K562 (cell line): ENCODE measurements around the gene MCOLN2. TPM values are rescaled to one million over a fixed set of nuclear protein-coding genes. Genes with fewer than 3 reads are reported as not detected.

Source experiments
- ATAC-seq: fragments of 200-7000 bp; cut with Tn5 transposase; 3 replicates; pipeline ENCODE4 v1.9.1; 2020; ENCODE audit warnings: moderate library complexity
- BruUV-seq: library from RNA; stranded (reverse); fragments of 400-500 nt; replicated peaks from 2 replicates; lab custom pipeline; 2021; lab: Mats Ljungman, UMichigan
- CTCF ChIA-PET: fragments of 300-600 bp; formaldehyde crosslinking; extraction: SDS; loops from one replicate; lab custom pipeline; 2021; ENCODE audit warnings: low intra/inter-chr PET ratio; lab: Yijun Ruan, JAX
- POLR2A ChIA-PET: fragments of 300-600, 350-650 bp; sonication (Branson Sonifier 250); formaldehyde crosslinking; extraction: SDS; loops from one replicate; lab custom pipeline; 2021; ENCODE audit warnings: antibody characterized with exemption, inconsistent platforms; lab: Yijun Ruan, JAX
- DNase-seq, 4 experiments: peaks; one replicate each; pipeline versions ENCODE4 v3.0.0 to v3.0.0-alpha.2; 2011 to 2018; ENCODE audit warnings: low spot score in 3 of 4, mixed read lengths in 3 of 4; ENCODE audit errors: extremely low read depth in 1 of 4
- FAIRE-seq: peaks from 2 replicates; lab custom pipeline; 2011; peaks lifted over from hg19 to GRCh38; lab: Jason Lieb, UNC
- H2AFZ ChIP-seq: 2 replicates; pipeline ENCODE4 v1.6.0; 2011; ENCODE audit warnings: low read depth, low read length, control low read depth, inconsistent platforms
- H3K27ac ChIP-seq: fragments of 200-600 bp; 3 replicates; pipeline ENCODE4 v1.8.0; 2011; ENCODE audit warnings: low read depth, mild to moderate bottlenecking, control low read depth, inconsistent platforms, low read length, moderate library complexity, mixed read lengths; ENCODE audit errors: extremely low read depth
- H3K27me3 ChIP-seq, 2 experiments: fragments of 300-600 bp in 1 of 2; 2 replicates in 1 of 2; 3 replicates in 1 of 2; pipeline versions ENCODE4 v1.6.0 to v1.8.0; 2011; ENCODE audit warnings: inconsistent platforms in 2 of 2, low read length in 2 of 2, mild to moderate bottlenecking in 1 of 2, mixed read lengths in 1 of 2, moderate library complexity in 1 of 2; ENCODE audit not compliant: control insufficient read depth in 2 of 2, insufficient read depth in 2 of 2
- H3K36me3 ChIP-seq: fragments of 300-600 bp; 3 replicates; pipeline ENCODE4 v1.8.0; 2011; ENCODE audit warnings: mild to moderate bottlenecking, low read length, inconsistent platforms; ENCODE audit not compliant: control insufficient read depth, insufficient read depth
- H3K4me1 ChIP-seq, 2 experiments: fragments of 200-600 bp in 1 of 2; replicated peaks in 1 of 2; 2 replicates in 1 of 2; 3 replicates in 1 of 2; pipeline versions ENCODE4 v1.5.1 to v1.8.0; 2011; ENCODE audit warnings: inconsistent platforms in 2 of 2, low read length in 2 of 2, mild to moderate bottlenecking in 1 of 2, mixed read lengths in 1 of 2, moderate library complexity in 1 of 2; ENCODE audit not compliant: control insufficient read depth in 2 of 2, insufficient read depth in 2 of 2
- H3K4me2 ChIP-seq: 2 replicates; pipeline ENCODE4 v1.6.1; 2011; ENCODE audit warnings: low read length, control low read depth, inconsistent platforms, mixed read lengths; ENCODE audit not compliant: insufficient read depth
- H3K4me3 ChIP-seq: fragments of 200-600 bp; sonication (generic), shearing (Covaris generic); 2 replicates; pipeline ENCODE4 v1.5.1; 2016; ENCODE audit warnings: control low read depth, inconsistent platforms
- H3K79me2 ChIP-seq: fragments of 200-600 bp; 3 replicates; pipeline ENCODE4 v1.8.0; 2011; ENCODE audit warnings: low read length, inconsistent platforms; ENCODE audit not compliant: control insufficient read depth, insufficient read depth
- H3K9ac ChIP-seq, 2 experiments: 2 replicates each; pipeline versions ENCODE4 v1.6.0 to v1.6.1; 2011; ENCODE audit warnings: low read depth in 2 of 2, low read length in 2 of 2, control low read depth in 1 of 2, inconsistent platforms in 1 of 2, mild to moderate bottlenecking in 1 of 2, mixed read lengths in 1 of 2; ENCODE audit not compliant: insufficient read depth in 1 of 2
- H3K9me1 ChIP-seq: one replicate; pipeline ENCODE4 v1.6.0; 2011; ENCODE audit warnings: inconsistent platforms, mild to moderate bottlenecking, low read length, moderate library complexity; ENCODE audit not compliant: control insufficient read depth, insufficient read depth
- H3K9me3 ChIP-seq: replicated peaks from 2 replicates; pipeline ENCODE4 v1.5.1; 2011; ENCODE audit warnings: low read depth, low read length, inconsistent platforms; ENCODE audit not compliant: control insufficient read depth, insufficient read depth
- H4K20me1 ChIP-seq: replicated peaks from 2 replicates; pipeline ENCODE4 v1.6.1; 2011; ENCODE audit warnings: low read length, inconsistent platforms, mixed read lengths; ENCODE audit not compliant: control insufficient read depth, insufficient read depth
- ADNP ChIP-seq: fragments of 200-800 bp; sonication (Bioruptor generic); IDR thresholded peaks from 2 replicates; pipeline ENCODE4 v1.6.1; 2016; ENCODE audit warnings: missing genetic modification characterization, missing compliant biosample characterization
- ILK ChIP-seq: fragments of 450-650 bp; IDR thresholded peaks from 2 replicates; pipeline ENCODE4 v1.6.1; 2016; ENCODE audit warnings: missing genetic modification characterization, low read depth, mild to moderate bottlenecking, missing compliant biosample characterization, moderate library complexity, borderline replicate concordance
- MTF1 ChIP-seq: fragments of 250-450 bp; sonication (Bioruptor Pico); IDR thresholded peaks from 2 replicates; pipeline ENCODE4 v1.9.0; 2021; ENCODE audit warnings: moderate library complexity, mild to moderate bottlenecking, inconsistent platforms, borderline replicate concordance
- SMARCC2 ChIP-seq: fragments of 450-650 bp; IDR thresholded peaks from 2 replicates; pipeline ENCODE4 v1.6.1; 2017; ENCODE audit warnings: antibody characterized with exemption, moderate library complexity, mild to moderate bottlenecking, low read depth
- ZBTB17 ChIP-seq: fragments of 450-650 bp; formaldehyde crosslinking; IDR thresholded peaks from 2 replicates; pipeline ENCODE4 v1.4.0; 2020; ENCODE audit warnings: mild to moderate bottlenecking
- ZNF589 ChIP-seq: fragments of 200-800 bp; sonication (Bioruptor generic); IDR thresholded peaks from 2 replicates; pipeline ENCODE4 v1.6.1; 2016; ENCODE audit warnings: low read depth, missing genetic modification characterization, missing compliant biosample characterization
- ZNF644 ChIP-seq: fragments of 200-800 bp; sonication (Bioruptor generic); IDR thresholded peaks from 2 replicates; pipeline ENCODE4 v1.6.1; 2016; ENCODE audit warnings: low read depth, missing genetic modification characterization, missing compliant biosample characterization
- WGBS: fragments of 100-300 bp; shearing (Covaris generic); methylation state at CpG from one replicate; pipeline ENCODE4 v1.1.6; 2016; ENCODE audit warnings: low coverage, mixed read lengths; ENCODE audit not compliant: insufficient coverage; ENCODE audit errors: missing lambda C conversion rate; 5-methylcytosine and 5-hydroxymethylcytosine counted together
- in situ Hi-C: fragments of 300-500 bp; cut with MboI; formaldehyde crosslinking; loops from 4 replicates; pipeline ENCODE4 v1.15.0; 2018; ENCODE audit warnings: inconsistent platforms, mixed read lengths
- intact Hi-C: fragments of 100-400 bp; cut with micrococcal nuclease; formaldehyde crosslinking; loops from 2 replicates; pipeline ENCODE4 v1.14.2; 2022
- polyA plus RNA-seq, 8 experiments: library from polyadenylated mRNA; depleted of rRNA in 4 of 8; stranded (reverse) in 5 of 8; unstranded in 3 of 8; fragments of >200 nt; fragmentation: Nextera tagmentation in 2 of 8; fragmentation: Illumina TruSeq in 1 of 8; extraction: Ambion mirVana in 2 of 8; extraction: Trizol in 1 of 8; gene quantifications; 2 replicates each; pipeline versions ENCODE4 v1.2.1 to v1.2.3, GENCODE V29; 2011 to 2014; ENCODE audit warnings: inconsistent platforms in 1 of 8, missing spikeins in 1 of 8
- total RNA-seq, 7 experiments: library from RNA; depleted of rRNA in 6 of 7; stranded (reverse); fragments of >200 nt in 6 of 7; fragmentation: Illumina TruSeq in 2 of 7; extraction: Trizol in 2 of 7; gene quantifications; 2 replicates each; pipeline versions ENCODE4 v1.2.1 to v1.2.3, GENCODE V29; 2011 to 2021; ENCODE audit warnings: low replicate concordance in 1 of 7
- TF ChIP-seq, protein P1 (sequence below): fragments of 150-350 bp; conservative IDR thresholded peaks from 2 replicates; pipeline ENCODE4 v1.6.1; 2014; ENCODE audit warnings: low read length
- TF ChIP-seq, protein P2 (sequence below): fragments of 250-450 bp; sonication (Bioruptor Pico); IDR thresholded peaks from 2 replicates; pipeline ENCODE4 v1.9.0; 2021; ENCODE audit warnings: mild to moderate bottlenecking
- TF ChIP-seq, protein P3 (sequence below): sonication (generic); formaldehyde crosslinking; IDR thresholded peaks from 2 replicates; pipeline ENCODE4 v1.8.0; 2022; ENCODE audit warnings: missing genetic modification reagents, mild to moderate bottlenecking, moderate library complexity, borderline replicate concordance
- TF ChIP-seq, protein P4 (sequence below): fragments of 200-800 bp; sonication (Bioruptor generic); IDR thresholded peaks from 2 replicates; pipeline ENCODE4 v1.6.1; 2016; ENCODE audit warnings: missing genetic modification characterization, missing compliant biosample characterization

The MCOLN2 gene
- total and polyA plus RNA-seq, 9 of the 15 experiments (the other 6 are each of a cell fraction or from before 2014, with no cell fraction given) = 0.18 TPM; not detected in 8

DNA sequence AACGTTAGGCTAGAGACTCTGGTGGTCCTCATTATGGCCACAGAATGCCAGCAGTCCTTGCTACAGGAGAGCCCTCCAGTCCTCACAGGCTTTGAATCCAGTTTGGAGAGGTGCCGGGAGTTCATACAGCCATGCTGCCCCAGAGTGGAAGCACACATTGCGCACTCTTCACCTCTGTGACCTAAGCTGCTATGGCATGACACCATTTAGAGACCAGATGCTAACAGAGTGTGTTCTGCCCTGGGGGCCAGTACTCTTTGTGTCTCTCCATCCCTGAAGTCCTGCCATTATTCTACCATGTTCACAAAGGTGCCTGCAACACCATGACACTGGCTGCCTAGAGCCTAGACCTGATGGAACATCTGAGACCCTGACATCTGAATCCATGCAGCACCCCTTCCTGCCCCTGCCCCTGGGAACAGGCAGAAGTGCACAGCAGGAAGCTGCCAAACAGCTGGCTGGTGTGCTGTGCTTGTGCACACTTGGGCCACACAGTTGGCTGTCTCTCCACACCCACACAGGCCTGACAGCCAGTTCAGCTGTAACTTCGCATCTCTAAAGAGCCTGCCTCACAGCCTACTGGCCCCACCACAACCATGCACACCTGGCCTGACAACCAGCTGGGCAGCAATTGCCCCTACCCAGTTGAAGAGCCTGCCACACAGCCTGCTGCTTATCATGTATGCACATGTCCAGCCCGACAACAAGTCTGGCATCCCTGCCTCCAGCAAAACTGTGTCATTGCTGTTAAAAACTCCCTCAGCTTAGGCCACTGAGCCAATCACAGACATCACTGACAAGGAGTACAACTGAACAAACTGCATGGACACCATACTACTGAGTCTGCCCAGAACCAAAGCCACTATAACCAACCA is 49.1 kb downstream of the MCOLN2 start:
- no peaks in the 10 kb centered on the region for H3K79me2 ChIP-seq
- no peaks in the 10 kb centered on the region; a peak in 1 of 5 replicates for H3K4me1 ChIP-seq
- no peak overlapping the region for H3K4me2 ChIP-seq
- POLR2A ChIA-PET = interaction anchor here (1.0 kb wide), 1 partner anchor 37 kb away, joined by 4 read pairs; no protein-coding TSS in a partner anchor
- no peaks in the 10 kb centered on the region for H3K9me3 ChIP-seq
- no peak overlapping the region for H3K4me3 ChIP-seq
- in situ Hi-C loops (loop anchor here (5.0 to 25.0 kb wide), 2 partner anchors 310 to 1035 kb away; partner anchors contain the start of gene C1orf52), intact Hi-C loops (loop anchor here (10.0 kb wide), 1 partner anchor 747 kb away; no protein-coding TSS in a partner anchor)
- no peak overlapping the region for H2AFZ ChIP-seq
- no peak overlapping the region for H3K9ac ChIP-seq
- no peak for ATAC-seq
- H4K20me1 ChIP-seq = no peaks in the 10 kb centered on the region
- no TSS peak for BruUV-seq
- WGBS = 32% methylated on average over 5 of the region's 5 CpGs
- H3K27me3 ChIP-seq = peaks cover 6 to 14% of the 10 kb centered on the region in 2 experiments; a peak in 3 of 5 replicates
- no peak for DNase-seq
- no peaks in the 10 kb centered on the region for H3K36me3 ChIP-seq
- H3K27ac ChIP-seq = no peak overlapping the region
- CTCF ChIA-PET = no interaction called here
- FAIRE-seq = no peak
- no peaks in the 10 kb centered on the region for H3K9me1 ChIP-seq
- TF ChIP-seq, protein P1, sequence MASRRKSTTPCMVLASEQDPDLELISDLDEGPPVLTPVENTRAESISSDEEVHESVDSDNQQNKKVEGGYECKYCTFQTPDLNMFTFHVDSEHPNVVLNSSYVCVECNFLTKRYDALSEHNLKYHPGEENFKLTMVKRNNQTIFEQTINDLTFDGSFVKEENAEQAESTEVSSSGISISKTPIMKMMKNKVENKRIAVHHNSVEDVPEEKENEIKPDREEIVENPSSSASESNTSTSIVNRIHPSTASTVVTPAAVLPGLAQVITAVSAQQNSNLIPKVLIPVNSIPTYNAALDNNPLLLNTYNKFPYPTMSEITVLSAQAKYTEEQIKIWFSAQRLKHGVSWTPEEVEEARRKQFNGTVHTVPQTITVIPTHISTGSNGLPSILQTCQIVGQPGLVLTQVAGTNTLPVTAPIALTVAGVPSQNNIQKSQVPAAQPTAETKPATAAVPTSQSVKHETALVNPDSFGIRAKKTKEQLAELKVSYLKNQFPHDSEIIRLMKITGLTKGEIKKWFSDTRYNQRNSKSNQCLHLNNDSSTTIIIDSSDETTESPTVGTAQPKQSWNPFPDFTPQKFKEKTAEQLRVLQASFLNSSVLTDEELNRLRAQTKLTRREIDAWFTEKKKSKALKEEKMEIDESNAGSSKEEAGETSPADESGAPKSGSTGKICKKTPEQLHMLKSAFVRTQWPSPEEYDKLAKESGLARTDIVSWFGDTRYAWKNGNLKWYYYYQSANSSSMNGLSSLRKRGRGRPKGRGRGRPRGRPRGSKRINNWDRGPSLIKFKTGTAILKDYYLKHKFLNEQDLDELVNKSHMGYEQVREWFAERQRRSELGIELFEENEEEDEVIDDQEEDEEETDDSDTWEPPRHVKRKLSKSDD = no peak
- TF ChIP-seq SMARCC2 (no peak), ZNF589 (no peak), ILK (no peak), ADNP (no peak), ZBTB17 (CRISPR knock-in tag) (no peak), ZNF644 (no peak), MTF1 (CRISPR knock-in tag) (no peak)
- TF ChIP-seq, protein P2, sequence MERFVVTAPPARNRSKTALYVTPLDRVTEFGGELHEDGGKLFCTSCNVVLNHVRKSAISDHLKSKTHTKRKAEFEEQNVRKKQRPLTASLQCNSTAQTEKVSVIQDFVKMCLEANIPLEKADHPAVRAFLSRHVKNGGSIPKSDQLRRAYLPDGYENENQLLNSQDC = no peak
- TF ChIP-seq, protein P3, sequence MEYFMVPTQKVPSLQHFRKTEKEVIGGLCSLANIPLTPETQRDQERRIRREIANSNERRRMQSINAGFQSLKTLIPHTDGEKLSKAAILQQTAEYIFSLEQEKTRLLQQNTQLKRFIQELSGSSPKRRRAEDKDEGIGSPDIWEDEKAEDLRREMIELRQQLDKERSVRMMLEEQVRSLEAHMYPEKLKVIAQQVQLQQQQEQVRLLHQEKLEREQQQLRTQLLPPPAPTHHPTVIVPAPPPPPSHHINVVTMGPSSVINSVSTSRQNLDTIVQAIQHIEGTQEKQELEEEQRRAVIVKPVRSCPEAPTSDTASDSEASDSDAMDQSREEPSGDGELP (CRISPR knock-in tag) = no peak
- TF ChIP-seq, protein P4, sequence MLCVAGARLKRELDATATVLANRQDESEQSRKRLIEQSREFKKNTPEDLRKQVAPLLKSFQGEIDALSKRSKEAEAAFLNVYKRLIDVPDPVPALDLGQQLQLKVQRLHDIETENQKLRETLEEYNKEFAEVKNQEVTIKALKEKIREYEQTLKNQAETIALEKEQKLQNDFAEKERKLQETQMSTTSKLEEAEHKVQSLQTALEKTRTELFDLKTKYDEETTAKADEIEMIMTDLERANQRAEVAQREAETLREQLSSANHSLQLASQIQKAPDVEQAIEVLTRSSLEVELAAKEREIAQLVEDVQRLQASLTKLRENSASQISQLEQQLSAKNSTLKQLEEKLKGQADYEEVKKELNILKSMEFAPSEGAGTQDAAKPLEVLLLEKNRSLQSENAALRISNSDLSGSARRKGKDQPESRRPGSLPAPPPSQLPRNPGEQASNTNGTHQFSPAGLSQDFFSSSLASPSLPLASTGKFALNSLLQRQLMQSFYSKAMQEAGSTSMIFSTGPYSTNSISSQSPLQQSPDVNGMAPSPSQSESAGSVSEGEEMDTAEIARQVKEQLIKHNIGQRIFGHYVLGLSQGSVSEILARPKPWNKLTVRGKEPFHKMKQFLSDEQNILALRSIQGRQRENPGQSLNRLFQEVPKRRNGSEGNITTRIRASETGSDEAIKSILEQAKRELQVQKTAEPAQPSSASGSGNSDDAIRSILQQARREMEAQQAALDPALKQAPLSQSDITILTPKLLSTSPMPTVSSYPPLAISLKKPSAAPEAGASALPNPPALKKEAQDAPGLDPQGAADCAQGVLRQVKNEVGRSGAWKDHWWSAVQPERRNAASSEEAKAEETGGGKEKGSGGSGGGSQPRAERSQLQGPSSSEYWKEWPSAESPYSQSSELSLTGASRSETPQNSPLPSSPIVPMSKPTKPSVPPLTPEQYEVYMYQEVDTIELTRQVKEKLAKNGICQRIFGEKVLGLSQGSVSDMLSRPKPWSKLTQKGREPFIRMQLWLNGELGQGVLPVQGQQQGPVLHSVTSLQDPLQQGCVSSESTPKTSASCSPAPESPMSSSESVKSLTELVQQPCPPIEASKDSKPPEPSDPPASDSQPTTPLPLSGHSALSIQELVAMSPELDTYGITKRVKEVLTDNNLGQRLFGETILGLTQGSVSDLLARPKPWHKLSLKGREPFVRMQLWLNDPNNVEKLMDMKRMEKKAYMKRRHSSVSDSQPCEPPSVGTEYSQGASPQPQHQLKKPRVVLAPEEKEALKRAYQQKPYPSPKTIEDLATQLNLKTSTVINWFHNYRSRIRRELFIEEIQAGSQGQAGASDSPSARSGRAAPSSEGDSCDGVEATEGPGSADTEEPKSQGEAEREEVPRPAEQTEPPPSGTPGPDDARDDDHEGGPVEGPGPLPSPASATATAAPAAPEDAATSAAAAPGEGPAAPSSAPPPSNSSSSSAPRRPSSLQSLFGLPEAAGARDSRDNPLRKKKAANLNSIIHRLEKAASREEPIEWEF (CRISPR knock-in tag) = no peak
